PFSK-1 (cell line): ENCODE results near the gene FBXO42.

Experiments
- FOXP2 ChIP-seq: optimal IDR thresholded peaks from 2 replicates; pipeline ENCODE3; 2011; ENCODE audit warnings: borderline replicate concordance, control low read depth, inconsistent platforms; ENCODE audit not compliant: insufficient read depth; ENCODE audit errors: extremely low read length, extremely low read depth
- POLR2AphosphoS5 ChIP-seq: IDR thresholded peaks from 2 replicates; pipeline ENCODE4 v1.6.1; 2012; ENCODE audit warnings: low read depth, mild to moderate bottlenecking, control low read depth, low read length, moderate library complexity
- REST ChIP-seq, 2 experiments: IDR thresholded peaks; 2 replicates each; pipeline versions ENCODE4 v1.6.1 to v1.8.0; 2011 to 2012; ENCODE audit warnings: low read depth in 2 of 2, low read length in 2 of 2, control low read depth in 1 of 2, inconsistent platforms in 1 of 2, mild to moderate bottlenecking in 1 of 2, moderate library complexity in 1 of 2; ENCODE audit not compliant: insufficient read depth in 1 of 2
- SIN3A ChIP-seq: IDR thresholded peaks from 2 replicates; pipeline ENCODE4 v1.6.1; 2012; ENCODE audit warnings: mild to moderate bottlenecking, low read length, moderate library complexity, borderline replicate concordance; ENCODE audit not compliant: insufficient read depth
- TAF1 ChIP-seq: IDR thresholded peaks from 2 replicates; pipeline ENCODE4 v1.6.1; 2012; ENCODE audit warnings: low read length, control low read depth, borderline replicate concordance; ENCODE audit not compliant: insufficient read depth

Gene FBXO42

GRCh38 chr1:16226129-16226489 is 126.2 kb downstream of the FBXO42 start:
- TF ChIP-seq TAF1 (no peak), REST (IDR thresholded peaks at IDR 0.05; ENCODE audit: insufficient read depth in 1 of 2, low read depth in 2 of 2, low read length in 2 of 2) (no peak), FOXP2 (no peak), POLR2AphosphoS5 (no peak), SIN3A (no peak)

GRCh38 chr1:16224472-16224871 is 127.8 kb downstream of the FBXO42 start:
- TF ChIP-seq POLR2AphosphoS5, result no peak
- TF ChIP-seq TAF1, result no peak
- TF ChIP-seq REST (IDR thresholded peaks at IDR 0.05; ENCODE audit: insufficient read depth in 1 of 2, low read depth in 2 of 2, low read length in 2 of 2), result no peak
- no peak for TF ChIP-seq FOXP2

GRCh38 chr1:16221499-16221898 is 130.8 kb downstream of the FBXO42 start:
- no peak for TF ChIP-seq TAF1
- no peak for TF ChIP-seq FOXP2
- no peak for TF ChIP-seq REST (IDR thresholded peaks at IDR 0.05; ENCODE audit: insufficient read depth in 1 of 2, low read depth in 2 of 2, low read length in 2 of 2)
- no peak for TF ChIP-seq POLR2AphosphoS5
- no peak for TF ChIP-seq SIN3A

- TF ChIP-seq TAF1 (no peak), REST (IDR thresholded peaks at IDR 0.05; ENCODE audit: insufficient read depth in 1 of 2, low read depth in 2 of 2, low read length in 2 of 2) (no peak), FOXP2 (no peak), SIN3A (no peak), POLR2AphosphoS5 (no peak)
Measured at GRCh38 chr1:16219968-16220500, 132.2 kb downstream of the FBXO42 start.

- TF ChIP-seq FOXP2 (no peak), POLR2AphosphoS5 (no peak)
Measured at GRCh38 chr1:16218674-16219071, 133.6 kb downstream of the FBXO42 start.
